D341Med (cell line): ENCODE measurements around the gene PORCN.
"Not testable (repeated sequence)": the region's sequence is repeated elsewhere in the genome, so short reads cannot be mapped to it uniquely, and the experiment has no call there.

Experiments
- DNase-seq: peaks from one replicate; pipeline ENCODE4 v3.0.0; 2012; ENCODE audit warnings: low spot score

PORCN gene

GRCh38 chrX:48540480-48540879 is 31.7 kb downstream of the PORCN start:
- DNase-seq, result no peak

DNA sequence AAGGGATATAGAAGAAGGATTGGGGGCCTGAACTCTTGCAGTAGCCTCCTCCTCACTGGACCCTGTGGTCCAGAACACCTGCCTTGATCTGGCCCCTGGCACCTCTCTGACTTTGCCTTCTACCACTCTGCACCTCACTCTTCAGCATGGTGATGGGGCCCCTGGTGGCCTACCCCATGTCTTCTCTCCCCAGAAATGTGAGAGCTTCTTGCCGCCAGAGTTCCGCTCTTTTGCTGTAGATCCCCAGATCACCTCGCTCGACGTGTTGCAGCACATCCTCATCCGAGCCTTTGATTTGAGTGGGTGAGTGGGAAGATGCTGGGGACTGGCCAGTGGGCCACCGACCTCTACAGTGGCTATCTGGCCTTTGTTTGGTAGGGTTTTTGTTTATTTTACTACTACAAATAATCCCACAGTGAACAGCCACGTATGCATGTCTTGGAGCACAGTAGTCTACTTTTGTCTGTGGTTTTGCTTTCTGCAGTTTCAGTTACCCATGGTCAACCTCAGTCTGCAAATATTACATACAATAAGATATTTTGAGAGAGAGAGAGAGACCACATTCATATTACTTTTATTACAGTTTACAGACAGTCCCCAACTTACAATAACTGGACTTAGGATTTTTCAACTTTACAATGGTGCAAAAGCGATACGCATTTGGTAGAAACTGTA is 32.5 kb downstream of the PORCN start:
- no peak for DNase-seq

- no peak for DNase-seq
These were observed 40.1 kb downstream of the PORCN start for GRCh38 chrX:48548871-48549270.

DNA sequence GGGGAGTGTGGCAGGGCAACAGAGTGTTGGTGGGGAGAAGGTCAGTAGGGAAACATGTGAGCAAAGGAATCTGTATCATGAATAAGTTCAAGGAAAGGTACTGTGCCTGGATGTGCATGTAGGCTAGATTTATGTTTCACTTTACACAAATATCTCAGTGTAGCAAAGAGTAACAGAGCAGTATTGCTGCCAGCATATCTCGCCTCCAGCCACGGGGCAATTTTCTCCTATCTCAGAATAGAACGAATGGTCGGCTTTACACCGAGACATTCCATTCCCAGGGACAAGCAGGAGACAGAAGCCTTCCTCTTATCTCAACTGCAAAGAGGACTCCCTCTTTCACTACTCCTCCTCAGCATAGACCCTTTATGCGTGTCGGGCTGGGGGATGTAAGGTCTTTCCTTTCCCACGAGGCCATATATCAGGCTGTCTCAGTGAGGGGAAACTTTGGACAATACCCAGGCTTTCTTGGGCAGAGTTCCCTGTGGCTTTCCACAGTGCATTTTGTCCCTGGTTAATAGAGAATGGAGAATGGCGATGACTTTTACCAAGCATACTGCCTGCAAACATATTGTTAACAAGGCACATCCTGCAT is 47.0 kb downstream of the PORCN start:
- DNase-seq, result not testable (repeated sequence)

- no peak for DNase-seq
These were observed 49.5 kb downstream of the PORCN start for GRCh38 chrX:48558271-48558670.

DNA sequence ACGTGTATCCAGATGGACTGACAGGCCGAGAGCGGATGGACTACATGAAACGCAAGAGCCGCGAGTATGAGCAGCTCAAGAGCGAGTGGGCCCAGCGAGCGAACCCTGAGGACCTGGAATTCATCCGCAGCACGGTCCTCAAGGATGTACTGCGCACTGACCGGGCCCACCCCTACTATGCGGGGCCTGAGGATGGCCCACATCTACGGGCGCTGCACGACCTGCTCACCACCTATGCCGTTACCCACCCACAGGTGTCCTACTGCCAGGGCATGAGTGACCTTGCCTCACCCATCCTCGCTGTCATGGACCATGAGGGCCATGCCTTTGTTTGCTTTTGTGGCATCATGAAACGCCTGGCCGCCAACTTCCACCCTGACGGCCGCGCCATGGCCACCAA is 50.8 kb downstream of the PORCN start:
- no peak for DNase-seq

GRCh38 chrX:48560056-48560455 is 51.3 kb downstream of the PORCN start:
- DNase-seq, result no peak

DNA sequence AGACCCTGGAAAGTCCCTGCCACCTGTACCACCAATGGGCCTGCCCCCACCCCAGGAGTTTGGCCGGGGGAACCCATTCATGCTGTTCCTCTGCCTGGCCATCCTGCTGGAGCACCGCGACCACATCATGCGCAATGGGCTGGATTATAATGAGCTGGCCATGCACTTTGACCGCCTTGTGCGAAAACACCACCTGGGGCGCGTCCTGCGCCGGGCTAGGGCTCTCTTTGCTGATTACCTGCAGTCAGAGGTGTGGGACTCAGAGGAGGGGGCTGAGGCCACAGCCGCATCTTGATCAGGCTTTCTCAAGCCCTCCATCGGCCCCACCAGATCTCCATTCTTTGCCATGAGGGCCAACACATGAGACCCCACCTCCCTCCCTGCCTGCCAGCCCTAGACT is 51.9 kb downstream of the PORCN start:
- DNase-seq, result no peak

GRCh38 chrX:48569958-48570357 is 61.2 kb downstream of the PORCN start:
- no peak for DNase-seq
